Stimulated activated CD4-positive, alpha-beta T cell treated with anti-CD3 and anti-CD28 coated beads, TNF-alpha, amount 100 ng/mL, for 4 hours (primary cell): Measurements from ENCODE around the gene ARID3A.

Experiments
- DNase-seq, 3 experiments: peaks; one replicate each; pipeline ENCODE4 v3.0.0-alpha.2; 2020; ENCODE audit warnings: low read depth in 3 of 3

The ARID3A gene

GRCh38 chr19:1003283-1003682 is 77.4 kb downstream of the ARID3A start:
- no peak for DNase-seq

GRCh38 chr19:1004204-1004802 is 78.5 kb downstream of the ARID3A start:
- DNase-seq, result no peak

GRCh38 chr19:1004803-1005664 is 79.2 kb downstream of the ARID3A start:
- DNase-seq, result no peak

- DNase-seq, result no peak
These were observed 81.0 kb downstream of the ARID3A start for GRCh38 chr19:1006711-1007398.

GRCh38 chr19:1007399-1008251 is 81.8 kb downstream of the ARID3A start:
- no peak for DNase-seq

GRCh38 chr19:1008268-1009040 is 82.6 kb downstream of the ARID3A start:
- DNase-seq, result no peak

- DNase-seq, result no peak
These were observed 83.5 kb downstream of the ARID3A start for GRCh38 chr19:1009041-1009980.

GRCh38 chr19:1009981-1010538 is 84.2 kb downstream of the ARID3A start:
- DNase-seq, result no peak

- DNase-seq, result no peak
These were observed 85.0 kb downstream of the ARID3A start for GRCh38 chr19:1010586-1011510.

- no peak for DNase-seq
These were observed 86.0 kb downstream of the ARID3A start for GRCh38 chr19:1011831-1012333.

- DNase-seq, result no peak
These were observed 86.5 kb downstream of the ARID3A start for GRCh38 chr19:1012334-1012733.

GRCh38 chr19:1013218-1013617 is 87.4 kb downstream of the ARID3A start:
- DNase-seq, result no peak

GRCh38 chr19:1014161-1015060 is 88.6 kb downstream of the ARID3A start:
- no peak for DNase-seq

GRCh38 chr19:1015061-1015781 is 89.4 kb downstream of the ARID3A start:
- no peak for DNase-seq

- no peak for DNase-seq
These were observed 90.2 kb downstream of the ARID3A start for GRCh38 chr19:1015782-1016646.
